HG03196 (cell line): ENCODE measurements around the gene TYW1.
"Not testable (repeated sequence)": the region's sequence is repeated elsewhere in the genome, so short reads cannot be mapped to it uniquely, and the experiment has no call there.

Source experiments
- ATAC-seq: cut with Tn5 transposase; IDR thresholded peaks from one replicate; pipeline ENCODE4 v1.9.1; 2021; ENCODE audit not compliant: unreplicated experiment

The TYW1 gene

GRCh38 chr7:67229018-67229417 is 232.4 kb downstream of the TYW1 start:
- not testable (repeated sequence) for ATAC-seq

GRCh38 chr7:67230029-67230428 is 233.4 kb downstream of the TYW1 start:
- not testable (repeated sequence) for ATAC-seq

- ATAC-seq = not testable (repeated sequence)
Measured at GRCh38 chr7:67233506-67233905, 236.9 kb downstream of the TYW1 start.

- not testable (repeated sequence) for ATAC-seq
Measured at GRCh38 chr7:67236216-67236615, 239.6 kb downstream of the TYW1 start.

- not testable (repeated sequence) for ATAC-seq
Measured at GRCh38 chr7:67242871-67243270, 246.2 kb downstream of the TYW1 start.

GRCh38 chr7:67248364-67248763 is 251.7 kb downstream of the TYW1 start:
- not testable (repeated sequence) for ATAC-seq

GRCh38 chr7:67251986-67252558 is 255.4 kb downstream of the TYW1 start:
- ATAC-seq = no peak

GRCh38 chr7:67255076-67255475 is 258.4 kb downstream of the TYW1 start:
- not testable (repeated sequence) for ATAC-seq

GRCh38 chr7:67257779-67258178 is 261.1 kb downstream of the TYW1 start:
- not testable (repeated sequence) for ATAC-seq

GRCh38 chr7:67259363-67259762 is 262.7 kb downstream of the TYW1 start:
- not testable (repeated sequence) for ATAC-seq

- ATAC-seq = not testable (repeated sequence)
Measured at GRCh38 chr7:67260166-67260586, 263.5 kb downstream of the TYW1 start.

- not testable (repeated sequence) for ATAC-seq
Measured at GRCh38 chr7:67264000-67264399, 267.4 kb downstream of the TYW1 start.

- not testable (repeated sequence) for ATAC-seq
Measured at GRCh38 chr7:67266070-67266469, 269.4 kb downstream of the TYW1 start.

- no peak for ATAC-seq
Measured at GRCh38 chr7:67267914-67268313, 271.3 kb downstream of the TYW1 start.

GRCh38 chr7:67269916-67270315 is 273.3 kb downstream of the TYW1 start:
- ATAC-seq = not testable (repeated sequence)
